HEK293 (cell line): ENCODE data around the gene TAF15.
A peak's percentile ranks its signal among the peaks of the same experiment; 100 is the strongest.

Source experiments
- BCL11B ChIP-seq: fragments of 450-650 bp; formaldehyde crosslinking; IDR thresholded peaks from 2 replicates; pipeline ENCODE4 v1.5.1; 2016; ENCODE audit warnings: low read depth, missing biosample characterization, missing genetic modification characterization
- CTCF ChIP-seq: fragments of 450-650 bp; formaldehyde crosslinking; IDR thresholded peaks from 2 replicates; pipeline ENCODE4 v1.5.1; 2016; ENCODE audit warnings: missing biosample characterization, missing genetic modification characterization
- HIC1 ChIP-seq: fragments of 450-650 bp; formaldehyde crosslinking; IDR thresholded peaks from 2 replicates; pipeline ENCODE4 v1.5.1; 2016; ENCODE audit warnings: missing biosample characterization, missing genetic modification characterization
- PRDM2 ChIP-seq: fragments of 450-650 bp; formaldehyde crosslinking; IDR thresholded peaks from 2 replicates; pipeline ENCODE4 v1.5.1; 2016; ENCODE audit warnings: missing biosample characterization, missing genetic modification characterization, borderline replicate concordance
- SCRT2 ChIP-seq: fragments of 450-650 bp; formaldehyde crosslinking; IDR thresholded peaks from 2 replicates; pipeline ENCODE4 v1.5.1; 2016; ENCODE audit warnings: missing biosample characterization, missing genetic modification characterization
- YY1 ChIP-seq: fragments of 450-650 bp; formaldehyde crosslinking; IDR thresholded peaks from 2 replicates; pipeline ENCODE4 v1.5.1; 2018; ENCODE audit warnings: missing biosample characterization, missing genetic modification characterization
- ZBTB11 ChIP-seq: fragments of 450-650 bp; formaldehyde crosslinking; conservative IDR thresholded peaks from 2 replicates; pipeline ENCODE4 v1.5.1; 2016; ENCODE audit warnings: low read depth, missing biosample characterization, missing genetic modification characterization
- ZBTB26 ChIP-seq: fragments of 450-650 bp; formaldehyde crosslinking; optimal IDR thresholded peaks from 2 replicates; pipeline ENCODE3; 2016; ENCODE audit warnings: missing biosample characterization, mild to moderate bottlenecking, missing genetic modification characterization
- ZBTB6 ChIP-seq: fragments of 450-650 bp; formaldehyde crosslinking; IDR thresholded peaks from 2 replicates; pipeline ENCODE4 v1.5.1; 2017; ENCODE audit warnings: missing biosample characterization, missing genetic modification characterization
- ZBTB8A ChIP-seq: fragments of 450-650 bp; formaldehyde crosslinking; IDR thresholded peaks from 2 replicates; pipeline ENCODE4 v1.5.1; 2016; ENCODE audit warnings: missing biosample characterization, missing genetic modification characterization
- ZNF335 ChIP-seq: fragments of 450-650 bp; formaldehyde crosslinking; conservative IDR thresholded peaks from 2 replicates; pipeline ENCODE4 v1.5.1; 2016; ENCODE audit warnings: missing biosample characterization, missing genetic modification characterization
- ZNF571 ChIP-seq: fragments of 450-650 bp; formaldehyde crosslinking; IDR thresholded peaks from 2 replicates; pipeline ENCODE4 v1.5.0; 2017; ENCODE audit warnings: missing biosample characterization, missing genetic modification characterization
- ZNF600 ChIP-seq: fragments of 450-650 bp; formaldehyde crosslinking; IDR thresholded peaks from 2 replicates; pipeline ENCODE4 v1.5.1; 2016; ENCODE audit warnings: missing biosample characterization, missing genetic modification characterization
- ZNF610 ChIP-seq: fragments of 450-650 bp; formaldehyde crosslinking; IDR thresholded peaks from 2 replicates; pipeline ENCODE4 v1.5.1; 2016; ENCODE audit warnings: missing biosample characterization, missing genetic modification characterization, borderline replicate concordance
- ZNF623 ChIP-seq: fragments of 450-650 bp; formaldehyde crosslinking; IDR thresholded peaks from 2 replicates; pipeline ENCODE4 v1.5.1; 2016; ENCODE audit warnings: missing biosample characterization, missing genetic modification characterization
- ZNF624 ChIP-seq: fragments of 450-650 bp; formaldehyde crosslinking; IDR thresholded peaks from 2 replicates; pipeline ENCODE4 v1.5.1; 2017; ENCODE audit warnings: missing biosample characterization, missing genetic modification characterization
- ZNF658 ChIP-seq: fragments of 450-650 bp; formaldehyde crosslinking; IDR thresholded peaks from 2 replicates; pipeline ENCODE4; 2016; ENCODE audit warnings: missing biosample characterization, missing genetic modification characterization
- ZNF830 ChIP-seq: fragments of 450-650 bp; IDR thresholded peaks from 2 replicates; pipeline ENCODE4 v1.5.0; 2018; ENCODE audit warnings: missing biosample characterization, missing genetic modification characterization, low read depth, mild to moderate bottlenecking, moderate library complexity
- ZSCAN4 ChIP-seq: fragments of 450-650 bp; formaldehyde crosslinking; IDR thresholded peaks from 2 replicates; pipeline ENCODE4 v1.5.1; 2017; ENCODE audit warnings: missing biosample characterization, missing genetic modification characterization

The TAF15 gene

GRCh38 chr17:35764123-35764991 is 44.9 kb upstream of the TAF15 start (continued):
- TF ChIP-seq ZBTB11 (tag by site-specific recombination) (0 out of 2 replicates have a peak, but pooled peaks have one; percentile 17), CTCF (tag by site-specific recombination) (peak; percentile 97), BCL11B (peak; percentile 82), ZNF610 (tag by site-specific recombination) (peak; percentile 90), ZNF658 (no peak), PRDM2 (tag by site-specific recombination) (no peak), ZNF571 (tag by site-specific recombination) (no peak), ZBTB6 (tag by site-specific recombination) (peak; percentile 67), ZBTB26 (tag by site-specific recombination) (peak; percentile 97), ZSCAN4 (no peak), ZNF335 (tag by site-specific recombination) (peak; percentile 89), YY1 (tag by site-specific recombination) (peak; percentile 43; the same call in 1 of the 2 replicates), ZNF624 (tag by site-specific recombination) (no peak), ZNF830 (tag by site-specific recombination) (no peak), ZNF600 (tag by site-specific recombination) (peak; percentile 92), ZNF623 (tag by site-specific recombination) (peak; percentile 10; the same call in 1 of the 2 replicates), ZBTB8A (tag by site-specific recombination) (peak; percentile 92), HIC1 (tag by site-specific recombination) (peak; percentile 61), SCRT2 (tag by site-specific recombination) (peak; percentile 96)
